Mammary epithelial cell (primary cell): Measurements from ENCODE around the gene ADAMTS1.

Experiments
- EZH2 ChIP-seq: IDR thresholded peaks from 2 replicates; pipeline ENCODE4 v1.6.1; 2012; ENCODE audit warnings: low read length, inconsistent platforms, borderline replicate concordance
- TF ChIP-seq, protein P1 (sequence below), 2 donors: IDR thresholded peaks in 1 of 2; conservative IDR thresholded peaks in 1 of 2; 2 replicates each; pipeline ENCODE4 v1.5.1; 2011 to 2012; ENCODE audit warnings: inconsistent platforms in 2 of 2, low read length in 2 of 2, mild to moderate bottlenecking in 2 of 2, control low read depth in 1 of 2, low read depth in 1 of 2; ENCODE audit not compliant: insufficient read depth in 1 of 2; ENCODE audit errors: extremely low read depth in 1 of 2

DNA sequence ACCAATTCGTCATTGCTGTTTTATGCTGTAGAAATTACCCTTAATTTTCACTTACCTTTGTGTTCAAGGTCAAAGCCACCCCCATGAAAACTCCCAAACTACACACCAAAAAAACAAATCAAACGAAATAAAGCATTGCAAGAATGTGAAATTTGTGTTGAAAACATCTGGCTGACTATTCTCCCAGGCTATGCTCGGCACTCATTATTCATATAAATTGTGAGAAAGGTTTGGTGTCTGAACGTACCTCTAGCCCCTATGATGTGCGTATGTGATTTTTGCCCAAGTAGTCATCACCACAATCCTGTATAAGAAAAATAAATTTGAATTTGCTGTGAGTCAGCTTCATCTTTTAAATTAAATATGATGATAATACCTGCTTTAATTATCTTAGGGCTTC lies 34.9 kb downstream of the ADAMTS1 start:
- TF ChIP-seq, protein P1, sequence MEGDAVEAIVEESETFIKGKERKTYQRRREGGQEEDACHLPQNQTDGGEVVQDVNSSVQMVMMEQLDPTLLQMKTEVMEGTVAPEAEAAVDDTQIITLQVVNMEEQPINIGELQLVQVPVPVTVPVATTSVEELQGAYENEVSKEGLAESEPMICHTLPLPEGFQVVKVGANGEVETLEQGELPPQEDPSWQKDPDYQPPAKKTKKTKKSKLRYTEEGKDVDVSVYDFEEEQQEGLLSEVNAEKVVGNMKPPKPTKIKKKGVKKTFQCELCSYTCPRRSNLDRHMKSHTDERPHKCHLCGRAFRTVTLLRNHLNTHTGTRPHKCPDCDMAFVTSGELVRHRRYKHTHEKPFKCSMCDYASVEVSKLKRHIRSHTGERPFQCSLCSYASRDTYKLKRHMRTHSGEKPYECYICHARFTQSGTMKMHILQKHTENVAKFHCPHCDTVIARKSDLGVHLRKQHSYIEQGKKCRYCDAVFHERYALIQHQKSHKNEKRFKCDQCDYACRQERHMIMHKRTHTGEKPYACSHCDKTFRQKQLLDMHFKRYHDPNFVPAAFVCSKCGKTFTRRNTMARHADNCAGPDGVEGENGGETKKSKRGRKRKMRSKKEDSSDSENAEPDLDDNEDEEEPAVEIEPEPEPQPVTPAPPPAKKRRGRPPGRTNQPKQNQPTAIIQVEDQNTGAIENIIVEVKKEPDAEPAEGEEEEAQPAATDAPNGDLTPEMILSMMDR (conservative IDR thresholded peaks at IDR 0.05 in 1 of 2, IDR thresholded peaks at IDR 0.05 in 1 of 2; ENCODE audit: extremely low read depth in 1 of 2, insufficient read depth in 1 of 2, low read depth in 1 of 2, low read length in 2 of 2), result no peak
- TF ChIP-seq EZH2, result no peak
